Measurements from ENCODE around the gene PRKG1. TPM values are rescaled to one million over a fixed set of nuclear protein-coding genes. Genes with fewer than 3 reads are reported as not detected.

PRKG1 gene
- total and polyA plus RNA-seq, 2 of the 8 experiments (the other 6 are each of a cell fraction or from before 2014, with no cell fraction given), result 4.2 to 15.2 TPM

DNA sequence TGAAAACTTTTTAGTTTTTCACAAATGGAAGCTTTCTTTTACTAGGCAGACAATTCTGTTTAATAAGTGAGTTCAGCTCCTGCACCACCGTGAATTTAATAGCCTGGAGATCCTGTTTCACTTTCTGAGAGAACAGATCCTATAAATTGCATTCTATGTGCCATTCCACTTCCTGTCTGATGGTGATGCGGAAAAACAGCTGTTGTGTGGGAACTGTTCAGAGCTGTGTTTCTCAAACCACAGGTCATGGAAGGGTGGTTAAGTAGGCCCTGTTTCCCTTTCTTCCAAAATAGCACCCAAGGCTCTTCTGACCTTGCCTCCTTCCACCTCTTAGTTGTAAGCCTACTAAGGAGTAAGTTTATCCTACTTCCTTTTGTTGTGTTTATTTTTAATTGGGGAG is 1142.6 kb downstream of the PRKG1 start (continued):
- TF ChIP-seq EP300 (IDR thresholded peaks at IDR 0.05; ENCODE audit: borderline replicate concordance in 1 of 2, low read depth in 2 of 2, low read length in 2 of 2), result no peak
- TF ChIP-seq CHD2 (IDR thresholded peaks at IDR 0.05; ENCODE audit: low read length), result no peak
- TF ChIP-seq, protein P1, sequence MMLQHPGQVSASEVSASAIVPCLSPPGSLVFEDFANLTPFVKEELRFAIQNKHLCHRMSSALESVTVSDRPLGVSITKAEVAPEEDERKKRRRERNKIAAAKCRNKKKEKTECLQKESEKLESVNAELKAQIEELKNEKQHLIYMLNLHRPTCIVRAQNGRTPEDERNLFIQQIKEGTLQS (IDR thresholded peaks at IDR 0.05; ENCODE audit: insufficient read depth, low read depth, low read length), result no peak
- TF ChIP-seq, protein P2, sequence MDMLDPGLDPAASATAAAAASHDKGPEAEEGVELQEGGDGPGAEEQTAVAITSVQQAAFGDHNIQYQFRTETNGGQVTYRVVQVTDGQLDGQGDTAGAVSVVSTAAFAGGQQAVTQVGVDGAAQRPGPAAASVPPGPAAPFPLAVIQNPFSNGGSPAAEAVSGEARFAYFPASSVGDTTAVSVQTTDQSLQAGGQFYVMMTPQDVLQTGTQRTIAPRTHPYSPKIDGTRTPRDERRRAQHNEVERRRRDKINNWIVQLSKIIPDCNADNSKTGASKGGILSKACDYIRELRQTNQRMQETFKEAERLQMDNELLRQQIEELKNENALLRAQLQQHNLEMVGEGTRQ (IDR thresholded peaks at IDR 0.05; ENCODE audit: low read length), result no peak
- TF ChIP-seq SIN3A (conservative IDR thresholded peaks at IDR 0.05 in 1 of 2, IDR thresholded peaks at IDR 0.05 in 1 of 2; ENCODE audit: low read depth in 1 of 2, low read length in 2 of 2), result no peak

Data from H1 (cell line).